Activated CD8-positive, alpha-beta memory T cell treated with anti-CD3 and anti-CD28 coated beads, Interleukin-2, amount 50 U/mL, for 24 hours (primary cell): ENCODE data around the gene CRKL.

Source experiments
- DNase-seq: peaks from one replicate; pipeline ENCODE4 v3.0.0-alpha.2; 2020; ENCODE audit errors: extremely low read depth

CRKL gene

GRCh38 chr22:20996598-20997535, 79.7 kb downstream of the CRKL start:
- no peak for DNase-seq

DNA sequence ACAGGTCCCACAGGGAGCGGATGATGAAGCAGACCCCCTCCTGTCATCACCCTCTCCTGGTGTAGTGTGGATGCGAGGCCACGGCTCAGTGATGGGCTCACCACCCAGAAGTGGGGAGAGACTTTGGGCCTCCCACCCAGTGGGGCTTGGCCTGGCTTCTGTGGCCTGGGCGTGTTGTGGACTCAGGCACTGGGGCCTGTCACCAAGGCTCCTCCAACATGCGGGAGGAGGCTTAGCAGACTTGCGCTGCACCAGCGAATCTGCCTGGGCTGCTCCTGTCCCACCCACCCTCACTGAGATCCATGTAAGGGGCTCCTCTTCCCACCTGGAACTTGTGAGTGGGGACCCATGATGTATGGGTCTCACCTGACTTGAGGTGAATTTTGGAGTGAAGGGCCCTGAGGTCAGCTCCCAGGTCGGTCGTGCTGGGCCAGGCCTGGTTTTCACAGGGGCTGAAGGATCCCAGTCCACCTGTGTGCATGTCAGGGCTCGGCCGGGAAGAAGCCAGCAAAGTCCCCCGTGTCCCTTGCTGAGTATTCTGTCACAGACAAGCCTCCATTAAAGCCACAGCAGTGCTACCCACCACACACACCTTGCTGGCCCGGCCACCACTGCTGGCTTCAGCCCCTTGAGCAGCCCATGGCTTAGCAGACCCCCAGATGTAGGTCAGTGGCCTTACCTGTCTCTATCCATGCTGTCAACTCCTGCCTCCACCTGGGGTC, 80.5 kb downstream of the CRKL start:
- no peak for DNase-seq

DNA sequence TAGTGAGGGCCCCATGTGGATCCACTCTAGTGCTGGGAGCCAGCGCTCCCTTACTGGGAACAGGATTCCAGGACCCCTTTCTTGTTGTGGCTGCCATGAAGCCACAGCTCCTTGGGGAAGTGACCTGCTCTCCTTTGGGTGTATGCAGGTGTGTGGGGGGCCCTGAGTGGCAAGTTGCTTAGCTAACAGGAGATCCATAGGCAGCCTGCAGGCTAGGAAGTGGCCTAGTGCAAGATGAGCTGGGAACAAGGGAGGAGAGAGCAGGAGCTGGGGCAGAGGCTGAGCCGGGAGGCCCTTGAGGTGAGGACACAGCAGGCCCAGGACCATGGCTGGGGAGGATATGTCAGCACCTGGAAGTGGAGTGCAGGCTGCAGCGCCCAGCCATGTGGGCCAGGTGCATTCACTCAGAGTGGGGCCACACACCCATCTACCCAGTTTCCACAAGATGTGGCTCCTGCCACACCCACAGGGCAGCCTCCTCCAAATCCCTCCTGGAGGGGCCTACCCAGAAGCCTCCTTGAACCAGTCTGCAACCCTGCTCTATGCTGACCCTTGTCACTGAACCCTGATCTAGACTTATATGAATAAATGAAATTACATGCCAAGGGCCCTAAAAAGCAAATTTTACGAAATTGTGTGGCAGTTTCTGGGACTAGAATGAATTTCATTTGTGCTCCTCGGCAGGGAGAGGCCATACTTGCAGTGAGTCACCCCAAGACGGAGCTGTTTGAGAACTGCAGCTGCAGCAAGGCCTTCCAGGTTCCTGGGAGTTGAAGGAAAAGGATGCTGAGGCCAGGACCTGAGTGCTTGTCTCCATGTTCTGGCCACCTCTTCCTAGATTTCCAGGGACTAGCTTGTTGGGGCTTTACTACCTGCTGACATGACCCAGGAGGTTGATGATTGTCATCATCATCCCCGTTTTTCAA, 81.5 kb downstream of the CRKL start:
- DNase-seq: no peak

- DNase-seq: no peak
Measured at GRCh38 chr22:20999350-21000206, 82.4 kb downstream of the CRKL start.

DNA sequence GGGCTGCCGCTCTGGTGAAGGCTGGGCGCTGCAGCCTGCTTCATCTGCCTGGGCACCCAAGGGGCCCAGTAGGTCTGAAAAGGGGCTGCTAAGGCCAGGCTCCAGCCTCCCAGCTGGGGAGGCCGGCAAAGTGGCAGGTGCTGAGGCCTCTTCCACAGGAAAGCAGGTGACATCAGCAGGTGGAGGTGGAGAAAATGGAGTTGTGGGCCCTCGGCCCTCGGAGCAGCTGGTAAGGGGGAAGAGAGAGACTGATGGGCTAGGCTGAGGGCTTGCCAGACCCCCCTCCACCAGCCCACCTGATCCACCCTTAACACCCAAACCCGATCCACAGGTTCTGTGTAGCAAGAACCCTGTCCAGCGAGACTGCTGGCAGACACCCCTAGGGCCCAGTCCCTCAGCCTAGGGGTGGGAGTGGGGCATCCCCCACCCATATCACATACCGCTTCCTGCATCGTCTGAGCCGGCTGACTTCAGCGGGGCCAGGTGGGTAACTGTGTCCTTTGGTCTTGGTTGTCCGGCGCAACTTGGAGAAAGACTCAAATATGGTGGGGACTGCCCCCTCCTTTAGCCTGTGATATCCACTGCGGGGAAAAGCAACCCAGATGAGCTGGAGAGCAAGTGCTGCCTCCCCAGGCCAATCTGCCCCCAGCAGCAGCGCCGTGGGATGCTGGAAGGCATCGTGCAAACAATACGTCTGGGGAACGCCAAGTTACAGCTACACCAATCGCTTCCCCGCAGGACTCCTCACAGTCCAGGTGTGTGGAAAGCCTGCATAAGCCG, 83.2 kb downstream of the CRKL start:
- no peak for DNase-seq

DNA sequence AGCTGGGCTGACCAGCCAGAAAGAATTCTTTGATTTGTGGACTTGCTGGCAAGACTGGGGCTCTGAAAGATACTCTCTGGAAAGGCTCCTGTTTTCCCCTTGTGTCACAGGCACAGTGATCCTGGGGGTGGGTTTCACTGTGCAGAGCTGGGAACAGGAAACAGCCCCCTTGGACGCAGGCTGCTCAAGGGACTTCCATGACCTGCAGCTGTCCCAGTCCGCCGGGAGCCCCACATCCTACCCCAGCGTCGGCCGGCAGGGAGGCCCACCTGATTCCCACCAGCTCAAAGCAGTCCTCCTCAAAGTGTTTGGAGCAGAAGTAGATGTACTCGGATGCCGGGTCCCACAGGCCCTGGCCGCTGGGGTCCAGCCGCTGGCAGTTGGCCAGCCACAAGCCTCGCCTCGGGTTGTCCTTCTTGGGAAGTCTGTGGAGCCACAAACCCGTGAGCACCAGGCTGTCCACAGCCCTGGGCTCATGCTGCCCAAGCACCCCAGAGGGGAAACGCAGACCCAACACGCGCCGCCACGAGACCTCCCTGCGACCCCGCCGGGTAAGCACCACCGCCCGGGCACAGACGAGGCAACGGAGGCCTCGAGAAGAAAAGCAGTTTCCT, 83.9 kb downstream of the CRKL start:
- DNase-seq: no peak

DNA sequence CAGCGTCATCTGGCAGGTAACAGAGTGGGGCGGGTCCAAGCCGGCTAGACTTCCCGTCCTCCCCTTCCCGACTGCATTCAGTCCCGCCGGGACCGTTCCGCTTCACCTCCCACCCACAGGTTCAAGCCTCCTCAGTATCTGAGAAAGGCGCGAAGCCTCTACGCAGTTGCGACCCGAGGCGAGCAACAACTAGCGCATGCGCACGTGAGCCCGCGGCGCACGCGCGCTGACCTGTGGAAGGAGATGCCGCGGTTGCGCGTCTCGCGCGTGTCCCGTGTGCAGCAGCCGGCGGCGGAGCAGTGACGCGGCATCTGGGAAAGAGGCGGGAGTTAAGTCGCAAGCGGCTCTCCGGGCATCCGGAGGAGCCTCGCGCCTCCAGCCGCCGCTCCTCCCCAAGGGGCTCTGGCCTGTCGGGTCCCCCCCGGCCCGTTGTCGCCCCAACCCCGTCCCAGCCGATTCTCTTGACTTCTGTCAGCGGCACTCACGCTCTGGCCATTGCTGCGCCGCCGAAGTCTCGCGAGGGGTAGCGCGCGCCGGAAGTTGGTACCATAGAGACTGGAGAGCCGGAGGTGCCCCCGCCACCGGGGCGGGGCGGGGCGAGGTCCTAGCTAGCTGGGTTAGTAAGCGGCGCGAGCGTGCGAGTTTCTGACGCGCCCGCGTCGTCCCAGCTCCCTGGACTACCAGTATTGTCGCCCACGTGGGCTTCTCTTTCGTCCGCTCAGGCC, 84.6 kb downstream of the CRKL start, which contains the start of gene THAP7:
THAP7 (minus strand) TSS at position 518 of the 725 bp plus-strand sequence; CDS start at position 311, 207 bp downstream.
- peak; percentile 90 for DNase-seq
